GM10266 (cell line): ENCODE measurements around the gene GPI.
"Not testable (repeated sequence)": the region's sequence is repeated elsewhere in the genome, so short reads cannot be mapped to it uniquely, and the experiment has no call there.

Experiments used
- DNase-seq: peaks from one replicate; pipeline ENCODE4 v3.0.0; 2012; ENCODE audit errors: extremely low spot score
- CTCF ChIP-seq: IDR thresholded peaks from 2 replicates; pipeline ENCODE4 v1.5.1; 2012; ENCODE audit warnings: mild to moderate bottlenecking, low read depth; ENCODE audit not compliant: control insufficient read depth, insufficient read depth; ENCODE audit errors: missing control alignments

Gene GPI

GRCh38 chr19:34380639-34381241 is 15.7 kb downstream of the GPI start:
- TF ChIP-seq CTCF, result no peak
- no peak for DNase-seq

DNA sequence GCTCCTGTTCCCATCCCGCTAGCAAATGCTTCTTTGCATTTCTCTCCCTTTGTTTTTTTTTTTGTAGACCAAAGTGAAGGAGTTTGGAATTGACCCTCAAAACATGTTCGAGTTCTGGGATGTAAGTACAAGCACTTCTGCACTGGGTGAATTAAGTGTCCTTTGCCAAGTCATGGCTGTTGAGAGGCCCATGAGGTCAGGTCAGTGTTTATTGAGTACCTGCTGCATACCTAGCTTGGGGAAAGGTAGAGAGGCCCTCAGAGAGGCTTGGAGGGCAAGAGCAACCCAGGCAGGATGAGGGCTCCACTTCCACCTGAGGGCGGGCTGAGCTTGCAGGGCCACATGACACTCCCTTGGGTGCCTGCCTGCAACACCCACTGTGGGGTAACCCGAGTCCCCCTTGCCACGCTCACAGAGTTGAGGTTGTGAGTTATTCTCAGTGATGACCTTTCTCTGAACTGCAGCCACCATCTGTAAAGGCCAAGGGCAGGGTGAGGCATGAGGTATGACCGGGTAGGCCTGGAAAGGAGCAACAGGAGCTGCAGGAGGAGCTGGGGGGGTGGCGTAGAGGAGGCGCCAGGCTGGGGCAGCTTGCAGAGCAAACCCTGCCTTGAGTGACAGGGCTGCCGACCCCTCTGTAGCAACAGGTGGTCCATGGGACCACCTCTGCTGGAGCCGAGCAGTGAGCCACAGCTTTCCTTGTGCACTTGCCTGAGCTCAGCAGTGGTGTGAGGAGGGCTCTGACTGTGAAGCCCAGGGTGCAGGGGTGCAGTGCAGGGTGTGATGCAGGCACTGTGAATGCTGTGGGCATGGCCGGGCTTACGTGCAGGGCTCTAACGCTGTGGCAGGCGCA is 16.6 kb downstream of the GPI start:
- no peak for DNase-seq
- TF ChIP-seq CTCF, result no peak

GRCh38 chr19:34382471-34382870 is 17.5 kb downstream of the GPI start:
- TF ChIP-seq CTCF, result no peak
- DNase-seq, result no peak

- TF ChIP-seq CTCF, result no peak
- DNase-seq, result no peak
Observed at GRCh38 chr19:34383599-34383998, 18.6 kb downstream of the GPI start.

- no peak for TF ChIP-seq CTCF
- DNase-seq, result no peak
Observed at GRCh38 chr19:34386645-34387445, 21.8 kb downstream of the GPI start.

DNA sequence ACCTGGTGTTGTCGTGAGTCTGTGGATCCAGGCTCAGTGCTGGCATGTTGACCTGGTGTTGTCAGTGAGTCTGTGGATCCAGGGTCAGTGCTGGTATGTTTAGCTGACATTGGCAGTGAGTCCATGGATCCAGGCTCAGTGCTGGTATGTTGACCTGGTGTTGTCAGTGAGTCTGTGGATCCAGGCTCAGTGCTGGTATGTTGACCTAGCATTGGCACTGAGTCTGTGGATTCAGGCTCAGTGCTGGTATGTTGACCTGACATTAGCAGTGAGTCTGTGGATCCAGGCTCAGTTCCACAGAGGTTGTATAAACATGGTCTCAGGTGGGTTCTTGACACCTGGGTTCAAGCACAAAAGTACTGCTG is 22.4 kb downstream of the GPI start:
- no peak for TF ChIP-seq CTCF
- DNase-seq, result no peak

DNA sequence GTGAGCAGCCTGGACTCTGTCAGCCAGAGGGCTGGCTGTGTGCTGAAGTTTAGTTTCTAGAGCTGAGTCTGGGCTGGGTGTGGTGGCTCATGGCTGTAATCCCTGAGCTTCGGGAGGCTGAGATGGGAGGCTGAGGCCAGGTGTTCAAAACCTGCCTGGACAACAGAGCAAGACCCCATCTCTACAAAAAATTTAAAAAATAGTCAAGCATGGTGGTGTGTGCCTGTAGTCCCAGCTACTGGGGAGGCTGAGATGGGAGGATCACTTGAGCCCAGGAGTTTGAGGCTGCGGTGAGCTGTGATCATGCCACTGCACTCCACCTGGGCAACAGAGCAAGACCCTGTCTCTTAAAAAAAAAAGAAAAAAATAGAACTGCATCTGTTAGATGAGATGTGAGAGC is 23.7 kb downstream of the GPI start:
- DNase-seq, result not testable (repeated sequence)
